ENCODE data around the gene CABLES2. TPM values are rescaled to one million over a fixed set of nuclear protein-coding genes. Genes with fewer than 3 reads are reported as not detected.
A peak's percentile ranks its signal among the peaks of the same experiment; 100 is the strongest.

Gene CABLES2
- total and polyA plus RNA-seq, 2 of the 4 experiments (the other 2 are of a cell fraction) = 1.4 to 5.1 TPM

DNA sequence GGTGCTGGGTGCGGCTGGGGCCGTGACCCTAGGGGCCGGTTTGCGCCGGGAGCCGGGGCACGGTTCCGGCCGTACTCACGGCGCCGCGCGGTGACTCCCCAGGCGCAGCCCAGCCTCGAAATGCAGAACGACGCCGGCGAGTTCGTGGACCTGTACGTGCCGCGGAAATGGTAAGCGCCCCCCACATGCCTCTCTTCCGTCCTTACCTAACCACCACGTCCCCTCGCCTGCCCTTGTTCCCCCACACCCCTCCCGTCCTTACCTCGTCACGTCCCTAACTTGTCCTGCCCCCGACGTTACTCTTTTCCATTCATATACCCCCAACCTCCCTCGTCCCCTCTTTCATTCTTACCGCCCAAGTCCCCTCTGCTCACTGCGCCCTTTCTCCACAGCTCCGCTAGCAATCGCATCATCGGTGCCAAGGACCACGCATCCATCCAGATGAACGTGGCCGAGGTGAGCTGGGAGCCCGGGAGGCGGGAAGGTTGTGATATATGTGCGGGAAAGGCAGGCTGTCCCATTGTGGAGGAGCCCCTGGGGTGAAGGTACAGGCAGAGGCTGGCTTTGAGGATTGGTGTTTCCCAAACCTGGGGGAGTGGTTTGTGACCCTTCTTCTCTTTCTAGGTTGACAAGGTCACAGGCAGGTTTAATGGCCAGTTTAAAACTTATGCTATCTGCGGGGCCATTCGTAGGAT, 19.7 kb downstream of the CABLES2 start (continued):
- TF ChIP-seq MAFK (IDR thresholded peaks at IDR 0.05; ENCODE audit: low read depth, low read length) (no peak), RAD21 (IDR thresholded peaks at IDR 0.05; ENCODE audit: low read length) (no peak)

DNA sequence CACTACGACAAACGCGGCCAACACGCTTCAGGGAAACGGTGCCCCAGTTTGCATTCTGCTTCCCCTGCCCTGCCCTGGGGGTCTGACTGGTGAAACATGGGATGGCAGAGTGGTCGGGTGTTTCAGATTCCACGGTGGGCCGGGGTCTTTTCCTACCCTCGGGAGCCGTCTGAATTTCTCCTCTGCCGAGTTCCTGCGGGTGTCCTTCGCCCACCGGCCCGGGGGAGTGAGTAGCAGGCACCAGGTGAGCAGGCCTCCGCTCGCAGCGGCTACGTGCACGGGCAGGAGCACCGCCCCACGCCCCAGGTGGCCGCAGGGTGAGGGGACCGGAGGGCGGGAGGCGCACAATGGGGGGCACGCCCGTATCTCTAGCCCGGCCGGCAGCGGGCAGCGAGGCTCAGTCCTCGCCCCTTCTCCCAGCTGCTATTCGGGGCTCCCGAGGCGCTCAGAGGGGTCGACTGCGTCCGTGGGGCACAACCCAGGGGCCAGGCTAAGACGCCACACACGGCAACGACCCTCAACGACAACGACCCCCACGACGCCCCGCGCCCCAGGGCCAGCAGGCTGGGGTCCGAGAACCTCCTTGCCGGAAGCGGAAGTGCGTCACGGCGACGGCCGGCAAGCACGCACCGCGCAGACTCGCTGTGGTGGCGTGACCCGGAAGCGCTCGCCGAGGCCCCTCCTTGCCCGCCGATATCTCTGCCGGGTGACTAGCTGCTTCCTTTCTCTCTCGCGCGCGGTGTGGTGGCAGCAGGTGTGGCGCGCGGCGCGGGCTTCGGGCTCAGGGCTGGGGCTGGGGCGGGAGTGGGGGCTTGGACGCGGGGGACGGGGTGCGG, 20.5 kb downstream of the CABLES2 start, which contains the start of gene RPS21:
Gene RPS21, plus strand, starts transcription at position 721 of the 836 bp plus-strand sequence. CDS start 236 bp downstream, outside the sequence.
- H4K8ac ChIP-seq (ENCODE audit: low read depth in 2 of 2, low read length in 2 of 2) = peak within 1 kb of the TSS; percentile 88 to 90
- H3K27me3 ChIP-seq (ENCODE audit: control insufficient read depth, insufficient read depth, low read length) = no peaks in the 10 kb centered on the region
- ChIA-PET CTCF (interaction anchor here (0.9 kb wide), 1 partner anchor 84 kb away, joined by 4 read pairs; the partner anchor contains the start of gene ADRM1), POLR2A (ENCODE audit: unreplicated experiment) (interaction anchor here (0.6 to 0.7 kb wide), 5 partner anchors 11 to 106 kb away, joined by 4 to 11 read pairs (median 5); no protein-coding TSS in a partner anchor)
- peak within 1 kb of the TSS; percentile 86 for H3K23ac ChIP-seq (ENCODE audit: low read depth, low read length)
- no peak within 1 kb of the TSS for H2BK15ac ChIP-seq (ENCODE audit: low read depth, low read length)
- no TSS peak for BruUV-seq (replicated peaks)
- H3K56ac ChIP-seq (ENCODE audit: extremely low read depth, insufficient read depth, low read length) = peak within 1 kb of the TSS; percentile 61
- peak within 1 kb of the TSS; percentile 97 for H2AFZ ChIP-seq (replicated peaks; ENCODE audit: low read length, poor library complexity)
- H3K9me3 ChIP-seq (ENCODE audit: control insufficient read depth, insufficient read depth, low read length) = no peaks in the 10 kb centered on the region
- WGBS, 2 experiments (ENCODE audit: extremely low coverage in 2 of 2, insufficient read length in 1 of 2) = 1% methylated on average over 29 of the region's 83 CpGs; no CpG with 5 or more reads in 1 of the 2 experiments
- peak within 1 kb of the TSS; percentile 95 for H3K4me2 ChIP-seq (ENCODE audit: low read depth, low read length)
- intact Hi-C loops (cut with micrococcal nuclease) = loop anchor here (10.0 kb wide), 1 partner anchor 372 kb away; no protein-coding TSS in a partner anchor
- peak within 1 kb of the TSS; percentile 96 for H3K27ac ChIP-seq (ENCODE audit: insufficient read depth, low read length)
- peak within 1 kb of the TSS; percentile 86 for H4K91ac ChIP-seq (ENCODE audit: insufficient read depth, low read depth, low read length)
- peak; percentile 79 for ATAC-seq (ENCODE audit: low read depth)
- in situ Hi-C loops (cut with MboI; ENCODE audit: low sequenced_read_pairs) = loop anchor here (25.0 kb wide), 1 partner anchor 374 kb away; no protein-coding TSS in a partner anchor
- no peak within 1 kb of the TSS for H2BK20ac ChIP-seq (ENCODE audit: low read depth, low read length)
- peaks cover 39% of the 10 kb centered on the region for H3K36me3 ChIP-seq (ENCODE audit: control insufficient read depth, insufficient read depth, low read length)
- peak within 1 kb of the TSS; percentile 93 for H4K5ac ChIP-seq (ENCODE audit: low read depth, low read length)
- peak within 1 kb of the TSS; percentile 91 for H2BK5ac ChIP-seq (ENCODE audit: low read depth, low read length, poor library complexity, severe bottlenecking)
- peak within 1 kb of the TSS; percentile 80 for H3K14ac ChIP-seq (replicated peaks; ENCODE audit: low read depth, low read length)
- peak within 1 kb of the TSS; percentile 92 for H3K4me3 ChIP-seq (ENCODE audit: insufficient read depth, low read depth, low read length)
- DNase-seq = peak; percentile 89
- peaks cover 35 to 63% of the 10 kb centered on the region in 2 experiments for H3K79me1 ChIP-seq (ENCODE audit: low read depth in 1 of 2, low read length in 2 of 2)
- H3K4ac ChIP-seq (ENCODE audit: low read depth, low read length) = peak within 1 kb of the TSS; percentile 94
- H3K9ac ChIP-seq (ENCODE audit: low read depth, low read length) = peak within 1 kb of the TSS; percentile 96
- peak within 1 kb of the TSS; percentile 26; the same call in 1 of the 2 replicates for H3K18ac ChIP-seq (ENCODE audit: low read depth, low read length)
- H3K9me1 ChIP-seq (ENCODE audit: insufficient read depth, low read length) = peaks cover 11% of the 10 kb centered on the region
- dilution Hi-C loops (cut with HindIII; ENCODE audit: low sequenced_read_pairs, unreplicated experiment) = loop anchor here (25.0 kb wide), 1 partner anchor 99 kb away; no protein-coding TSS in a partner anchor
- H4K20me1 ChIP-seq (ENCODE audit: insufficient read depth, low read length) = peaks cover 51% of the 10 kb centered on the region
- H2AK9ac ChIP-seq (replicated peaks; ENCODE audit: low read depth, low read length, poor library complexity) = peak within 1 kb of the TSS; percentile 97
- H2AK5ac ChIP-seq (ENCODE audit: low read depth, low read length) = peak within 1 kb of the TSS; percentile 98
- no peak within 1 kb of the TSS for H2BK120ac ChIP-seq (ENCODE audit: low read depth, low read length)
- H3K4me1 ChIP-seq (ENCODE audit: control insufficient read depth, insufficient read depth, low read length) = peaks cover 5% of the 10 kb centered on the region
- TF ChIP-seq RAD21 (IDR thresholded peaks at IDR 0.05; ENCODE audit: low read length) (no peak), SMC3 (IDR thresholded peaks at IDR 0.05; ENCODE audit: low read depth, low read length) (no peak), MXI1 (IDR thresholded peaks at IDR 0.05; ENCODE audit: borderline replicate concordance, low read depth, low read length) (no peak; the same call in 1 of the 2 replicates), POLR2A (IDR thresholded peaks at IDR 0.05; ENCODE audit: low read depth, low read length) (peak; percentile 84), CEBPB (IDR thresholded peaks at IDR 0.05; ENCODE audit: low read depth, low read length) (no peak), CHD1 (IDR thresholded peaks at IDR 0.05; ENCODE audit: low read depth, low read length) (no peak)
- TF ChIP-seq, protein P1, sequence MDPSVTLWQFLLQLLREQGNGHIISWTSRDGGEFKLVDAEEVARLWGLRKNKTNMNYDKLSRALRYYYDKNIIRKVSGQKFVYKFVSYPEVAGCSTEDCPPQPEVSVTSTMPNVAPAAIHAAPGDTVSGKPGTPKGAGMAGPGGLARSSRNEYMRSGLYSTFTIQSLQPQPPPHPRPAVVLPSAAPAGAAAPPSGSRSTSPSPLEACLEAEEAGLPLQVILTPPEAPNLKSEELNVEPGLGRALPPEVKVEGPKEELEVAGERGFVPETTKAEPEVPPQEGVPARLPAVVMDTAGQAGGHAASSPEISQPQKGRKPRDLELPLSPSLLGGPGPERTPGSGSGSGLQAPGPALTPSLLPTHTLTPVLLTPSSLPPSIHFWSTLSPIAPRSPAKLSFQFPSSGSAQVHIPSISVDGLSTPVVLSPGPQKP (IDR thresholded peaks at IDR 0.05; ENCODE audit: borderline replicate concordance, low read depth, low read length) = no peak
- TF ChIP-seq, protein P2, sequence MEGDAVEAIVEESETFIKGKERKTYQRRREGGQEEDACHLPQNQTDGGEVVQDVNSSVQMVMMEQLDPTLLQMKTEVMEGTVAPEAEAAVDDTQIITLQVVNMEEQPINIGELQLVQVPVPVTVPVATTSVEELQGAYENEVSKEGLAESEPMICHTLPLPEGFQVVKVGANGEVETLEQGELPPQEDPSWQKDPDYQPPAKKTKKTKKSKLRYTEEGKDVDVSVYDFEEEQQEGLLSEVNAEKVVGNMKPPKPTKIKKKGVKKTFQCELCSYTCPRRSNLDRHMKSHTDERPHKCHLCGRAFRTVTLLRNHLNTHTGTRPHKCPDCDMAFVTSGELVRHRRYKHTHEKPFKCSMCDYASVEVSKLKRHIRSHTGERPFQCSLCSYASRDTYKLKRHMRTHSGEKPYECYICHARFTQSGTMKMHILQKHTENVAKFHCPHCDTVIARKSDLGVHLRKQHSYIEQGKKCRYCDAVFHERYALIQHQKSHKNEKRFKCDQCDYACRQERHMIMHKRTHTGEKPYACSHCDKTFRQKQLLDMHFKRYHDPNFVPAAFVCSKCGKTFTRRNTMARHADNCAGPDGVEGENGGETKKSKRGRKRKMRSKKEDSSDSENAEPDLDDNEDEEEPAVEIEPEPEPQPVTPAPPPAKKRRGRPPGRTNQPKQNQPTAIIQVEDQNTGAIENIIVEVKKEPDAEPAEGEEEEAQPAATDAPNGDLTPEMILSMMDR (conservative IDR thresholded peaks at IDR 0.05; ENCODE audit: low read depth, low read length) = no peak

All from IMR-90 (cell line).